ENCODE results near the gene MFAP3L.
"Not testable (repeated sequence)": the region's sequence is repeated elsewhere in the genome, so short reads cannot be mapped to it uniquely, and the experiment has no call there.

MFAP3L gene

GRCh38 chr4:169987327-169988228 is 38.6 kb downstream of the MFAP3L start:
- DNase-seq (ENCODE audit: low spot score): no peak

GRCh38 chr4:169986369-169986768 is 39.8 kb downstream of the MFAP3L start:
- DNase-seq (ENCODE audit: low spot score): no peak

- DNase-seq (ENCODE audit: low spot score): no peak
Measured at GRCh38 chr4:169985881-169986280, 40.3 kb downstream of the MFAP3L start.

- no peak for DNase-seq (ENCODE audit: low spot score)
Measured at GRCh38 chr4:169984745-169985144, 41.5 kb downstream of the MFAP3L start.

- DNase-seq (ENCODE audit: low spot score): no peak
Measured at GRCh38 chr4:169984173-169984572, 42.0 kb downstream of the MFAP3L start.

- no peak for DNase-seq (ENCODE audit: low spot score)
Measured at GRCh38 chr4:169976951-169977350, 49.2 kb downstream of the MFAP3L start.

GRCh38 chr4:169975838-169976796 is 50.1 kb downstream of the MFAP3L start:
- no peak for DNase-seq (ENCODE audit: low spot score)

- no peak for DNase-seq (ENCODE audit: low spot score)
Measured at GRCh38 chr4:169975131-169975837, 50.9 kb downstream of the MFAP3L start.

- DNase-seq (ENCODE audit: low spot score): no peak
Measured at GRCh38 chr4:169971456-169972015, 54.7 kb downstream of the MFAP3L start.

- DNase-seq (ENCODE audit: low spot score): no peak
Measured at GRCh38 chr4:169968999-169969398, 57.2 kb downstream of the MFAP3L start.

GRCh38 chr4:169963998-169964397 is 62.2 kb downstream of the MFAP3L start:
- DNase-seq (ENCODE audit: low spot score): no peak

- DNase-seq (ENCODE audit: low spot score): no peak
Measured at GRCh38 chr4:169959254-169959653, 66.9 kb downstream of the MFAP3L start.

GRCh38 chr4:169958629-169959028 is 67.6 kb downstream of the MFAP3L start:
- DNase-seq (ENCODE audit: low spot score): no peak

GRCh38 chr4:169957785-169958184 is 68.4 kb downstream of the MFAP3L start:
- no peak for DNase-seq (ENCODE audit: low spot score)

- DNase-seq (ENCODE audit: low spot score): no peak
Measured at GRCh38 chr4:169956091-169956843, 69.9 kb downstream of the MFAP3L start.

GRCh38 chr4:169955521-169955920 is 70.7 kb downstream of the MFAP3L start:
- DNase-seq (ENCODE audit: low spot score): no peak

GRCh38 chr4:169952236-169953002 is 73.8 kb downstream of the MFAP3L start:
- DNase-seq (ENCODE audit: low spot score): no peak

- no peak for DNase-seq (ENCODE audit: low spot score)
Measured at GRCh38 chr4:169948271-169948670, 77.9 kb downstream of the MFAP3L start.

GRCh38 chr4:169945636-169946035 is 80.6 kb downstream of the MFAP3L start:
- no peak for DNase-seq (ENCODE audit: low spot score)

- not testable (repeated sequence) for DNase-seq (ENCODE audit: low spot score)
Measured at GRCh38 chr4:169943601-169944000, 82.6 kb downstream of the MFAP3L start.
